Tibial artery (tissue), 4 donors: Measurements from ENCODE around the gene HLA-DOB.
A peak's percentile ranks its signal among the peaks of the same experiment; 100 is the strongest.
"Not testable (repeated sequence)": the region's sequence is repeated elsewhere in the genome, so short reads cannot be mapped to it uniquely, and the experiment has no call there.

ENCODE experiments used
- DNase-seq, 2 donors: peaks; one replicate each; pipeline ENCODE4 v3.0.0-alpha.2; 2019
- H3K27ac ChIP-seq, 2 donors: fragments of 200-600 bp; sonication (generic) in 1 of 2; 1 replicate in 1 of 2; 2 replicates in 1 of 2; pipeline ENCODE4 v1.5.1; 2018 to 2019; ENCODE audit warnings: mild to moderate bottlenecking in 1 of 2
- H3K27me3 ChIP-seq, 2 donors: fragments of 200-600 bp; sonication (generic) in 1 of 2; one replicate each; pipeline versions ENCODE4 v1.5.1 to v1.6.0; 2016 to 2019
- H3K36me3 ChIP-seq, 3 donors: fragments of 200-600 bp; sonication (generic) in 2 of 3; one replicate each; pipeline ENCODE4 v1.5.1; 2016 to 2019; ENCODE audit warnings: mild to moderate bottlenecking in 2 of 3
- H3K4me1 ChIP-seq, 4 donors: fragments of 200-600 bp; sonication (generic) in 2 of 4; 1 replicate in 3 of 4; 2 replicates in 1 of 4; pipeline ENCODE4 v1.5.1; 2016 to 2019
- H3K4me3 ChIP-seq, 2 donors: fragments of 200-600 bp; sonication (generic) in 1 of 2; 1 replicate in 1 of 2; 2 replicates in 1 of 2; pipeline ENCODE4 v1.5.1; 2018 to 2019; ENCODE audit warnings: mild to moderate bottlenecking in 2 of 2
- H3K9me3 ChIP-seq, 3 donors: fragments of 200-600 bp; sonication (generic) in 1 of 3; one replicate each; pipeline ENCODE4 v1.5.1; 2016 to 2019
- intact Hi-C: fragments of 100-400 bp; cut with DNase I; formaldehyde crosslinking; loops from one replicate; pipeline ENCODE4 v1.15.0; 2023; ENCODE audit warnings: low total_unique reads
- TF ChIP-seq, protein P1 (sequence below), 2 experiments: fragments of 200-600 bp in 1 of 2; fragments of 450-650 bp in 1 of 2; IDR thresholded peaks; one replicate each; pipeline ENCODE4 v1.5.1; 2017 to 2019; ENCODE audit warnings: antibody characterized with exemption in 2 of 2, mild to moderate bottlenecking in 1 of 2, moderate library complexity in 1 of 2

Gene HLA-DOB

DNA sequence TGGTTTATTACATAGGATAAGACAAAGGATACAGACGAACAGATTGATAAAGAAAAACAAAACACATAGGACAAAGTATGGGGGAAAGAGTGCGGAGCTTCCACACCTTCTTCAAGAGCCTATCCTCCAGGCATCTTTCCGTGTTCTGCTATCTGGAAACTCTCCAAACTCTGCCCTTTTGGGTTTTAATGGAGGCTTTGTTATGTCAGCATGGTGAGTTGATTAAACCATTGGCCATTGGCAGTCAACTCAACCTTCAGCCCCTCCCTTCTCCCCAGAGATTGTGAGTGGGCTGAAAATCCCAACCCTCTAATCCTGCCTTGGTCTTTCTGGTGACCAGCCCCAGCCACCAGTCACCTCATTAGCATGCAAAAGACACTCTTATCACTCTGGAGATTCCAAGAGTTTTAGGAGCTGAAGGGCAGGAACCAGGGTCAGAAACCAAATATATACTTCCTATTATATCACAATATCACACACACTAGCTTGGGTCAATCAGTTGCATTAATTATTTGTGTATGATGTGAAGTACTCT is 23.8 kb downstream of the HLA-DOB start:
- Histone ChIP-seq H3K36me3 (no peaks in the 10 kb centered on the region), H3K9me3 (no peaks in the 10 kb centered on the region), H3K27ac (no peak overlapping the region), H3K4me3 (no peak overlapping the region), H3K27me3 (peaks cover 0 to 57% of the 10 kb centered on the region in 2 donors), H3K4me1 (peaks cover 0 to 3% (median 0%) of the 10 kb centered on the region in 4 donors)
- intact Hi-C loops: no loop called here
- TF ChIP-seq, protein P1, sequence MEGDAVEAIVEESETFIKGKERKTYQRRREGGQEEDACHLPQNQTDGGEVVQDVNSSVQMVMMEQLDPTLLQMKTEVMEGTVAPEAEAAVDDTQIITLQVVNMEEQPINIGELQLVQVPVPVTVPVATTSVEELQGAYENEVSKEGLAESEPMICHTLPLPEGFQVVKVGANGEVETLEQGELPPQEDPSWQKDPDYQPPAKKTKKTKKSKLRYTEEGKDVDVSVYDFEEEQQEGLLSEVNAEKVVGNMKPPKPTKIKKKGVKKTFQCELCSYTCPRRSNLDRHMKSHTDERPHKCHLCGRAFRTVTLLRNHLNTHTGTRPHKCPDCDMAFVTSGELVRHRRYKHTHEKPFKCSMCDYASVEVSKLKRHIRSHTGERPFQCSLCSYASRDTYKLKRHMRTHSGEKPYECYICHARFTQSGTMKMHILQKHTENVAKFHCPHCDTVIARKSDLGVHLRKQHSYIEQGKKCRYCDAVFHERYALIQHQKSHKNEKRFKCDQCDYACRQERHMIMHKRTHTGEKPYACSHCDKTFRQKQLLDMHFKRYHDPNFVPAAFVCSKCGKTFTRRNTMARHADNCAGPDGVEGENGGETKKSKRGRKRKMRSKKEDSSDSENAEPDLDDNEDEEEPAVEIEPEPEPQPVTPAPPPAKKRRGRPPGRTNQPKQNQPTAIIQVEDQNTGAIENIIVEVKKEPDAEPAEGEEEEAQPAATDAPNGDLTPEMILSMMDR (IDR thresholded peaks at IDR 0.05): no peak
- no peak for DNase-seq

GRCh38 chr6:32790306-32790705 is 26.5 kb downstream of the HLA-DOB start:
- H3K4me3 ChIP-seq: no peak overlapping the region

GRCh38 chr6:32785781-32786533 is 30.8 kb downstream of the HLA-DOB start:
- H3K4me1 ChIP-seq: no peaks in the 10 kb centered on the region
- intact Hi-C loops: no loop called here
- peaks cover 0 to 4% of the 10 kb centered on the region in 2 donors for H3K27me3 ChIP-seq
- TF ChIP-seq, protein P1 (IDR thresholded peaks at IDR 0.05): peak; percentile 37 to 43
- H3K27ac ChIP-seq: no peak overlapping the region
- no peak overlapping the region for H3K4me3 ChIP-seq
- DNase-seq: peak in 1 of 2 donors; percentile 36
- peaks cover 0 to 4% (median 0%) of the 10 kb centered on the region in 3 donors for H3K9me3 ChIP-seq
- no peaks in the 10 kb centered on the region for H3K36me3 ChIP-seq

More at GRCh38 chr6:32790306-32790705, 26.5 kb downstream of the HLA-DOB start:
- TF ChIP-seq, protein P1 (IDR thresholded peaks at IDR 0.05): no peak
- DNase-seq: no peak
- H3K27ac ChIP-seq: no peak overlapping the region
- intact Hi-C loops: no loop called here
- no peaks in the 10 kb centered on the region for H3K9me3 ChIP-seq
- no peaks in the 10 kb centered on the region for H3K36me3 ChIP-seq
- H3K4me1 ChIP-seq: no peaks in the 10 kb centered on the region
- peaks cover 0 to 37% of the 10 kb centered on the region in 2 donors for H3K27me3 ChIP-seq

- DNase-seq, H3K4me3 ChIP-seq, H3K27me3 ChIP-seq, H3K9me3 ChIP-seq, H3K27ac ChIP-seq, H3K4me1 ChIP-seq, intact Hi-C loops, H3K36me3 ChIP-seq: not testable (repeated sequence)
Observed at GRCh38 chr6:32782923-32783322, 33.9 kb downstream of the HLA-DOB start.

DNA sequence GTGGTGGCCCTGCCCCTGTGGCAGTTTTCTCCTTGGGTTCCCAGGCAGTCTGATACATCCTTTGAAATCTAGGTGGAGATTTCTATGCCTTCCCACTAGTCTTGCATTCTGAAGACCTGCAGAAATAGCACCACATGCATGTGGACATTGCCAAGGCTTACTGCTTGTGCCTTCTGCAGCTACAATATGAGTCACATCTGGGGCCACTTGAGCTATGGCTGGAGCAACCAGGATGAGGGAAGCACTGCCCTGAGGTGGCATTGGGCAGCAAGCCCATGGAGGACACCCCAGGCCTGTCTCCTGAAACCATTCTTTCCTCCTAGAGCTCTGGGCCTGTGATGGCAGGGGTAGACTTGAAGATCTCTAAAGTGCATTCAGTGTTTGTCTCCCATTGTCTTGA is 37.8 kb downstream of the HLA-DOB start:
- intact Hi-C loops: no loop called here
- no peak overlapping the region for H3K27ac ChIP-seq
- H3K27me3 ChIP-seq: peaks cover 0 to 3% of the 10 kb centered on the region in 2 donors
- peaks cover 0 to 4% (median 0%) of the 10 kb centered on the region in 3 donors for H3K9me3 ChIP-seq
- TF ChIP-seq, protein P1 (IDR thresholded peaks at IDR 0.05): no peak
- H3K4me1 ChIP-seq: no peaks in the 10 kb centered on the region
- H3K4me3 ChIP-seq: no peak overlapping the region
- no peak for DNase-seq
- H3K36me3 ChIP-seq: no peaks in the 10 kb centered on the region

GRCh38 chr6:32775071-32775470 is 41.7 kb downstream of the HLA-DOB start:
- H3K27ac ChIP-seq: no peak overlapping the region
- H3K36me3 ChIP-seq: no peaks in the 10 kb centered on the region
- H3K4me1 ChIP-seq: no peaks in the 10 kb centered on the region
- H3K9me3 ChIP-seq: no peaks in the 10 kb centered on the region
- TF ChIP-seq, protein P1 (IDR thresholded peaks at IDR 0.05): no peak
- no peak for DNase-seq
- H3K4me3 ChIP-seq: no peak overlapping the region
- peaks cover 0 to 5% of the 10 kb centered on the region in 2 donors for H3K27me3 ChIP-seq
- intact Hi-C loops: no loop called here
